HFF-Myc (cell line): ENCODE measurements around the gene ZFP36L1.
A peak's percentile ranks its signal among the peaks of the same experiment; 100 is the strongest.

Source experiments
- DNase-seq: peaks from one replicate; pipeline ENCODE4 v3.0.0-alpha.2; 2011; ENCODE audit warnings: low read depth; ENCODE audit errors: extremely low read depth
- H3K4me3 ChIP-seq: replicated peaks from 2 replicates; pipeline ENCODE4 v1.5.1; 2011; ENCODE audit warnings: low read depth, mild to moderate bottlenecking, control low read depth, low read length
- TF ChIP-seq, protein P1 (sequence below): IDR thresholded peaks from 2 replicates; pipeline ENCODE4 v1.5.1; 2012; ENCODE audit warnings: mild to moderate bottlenecking, low read depth, low read length, control low read depth; ENCODE audit errors: missing control alignments

The ZFP36L1 gene

DNA sequence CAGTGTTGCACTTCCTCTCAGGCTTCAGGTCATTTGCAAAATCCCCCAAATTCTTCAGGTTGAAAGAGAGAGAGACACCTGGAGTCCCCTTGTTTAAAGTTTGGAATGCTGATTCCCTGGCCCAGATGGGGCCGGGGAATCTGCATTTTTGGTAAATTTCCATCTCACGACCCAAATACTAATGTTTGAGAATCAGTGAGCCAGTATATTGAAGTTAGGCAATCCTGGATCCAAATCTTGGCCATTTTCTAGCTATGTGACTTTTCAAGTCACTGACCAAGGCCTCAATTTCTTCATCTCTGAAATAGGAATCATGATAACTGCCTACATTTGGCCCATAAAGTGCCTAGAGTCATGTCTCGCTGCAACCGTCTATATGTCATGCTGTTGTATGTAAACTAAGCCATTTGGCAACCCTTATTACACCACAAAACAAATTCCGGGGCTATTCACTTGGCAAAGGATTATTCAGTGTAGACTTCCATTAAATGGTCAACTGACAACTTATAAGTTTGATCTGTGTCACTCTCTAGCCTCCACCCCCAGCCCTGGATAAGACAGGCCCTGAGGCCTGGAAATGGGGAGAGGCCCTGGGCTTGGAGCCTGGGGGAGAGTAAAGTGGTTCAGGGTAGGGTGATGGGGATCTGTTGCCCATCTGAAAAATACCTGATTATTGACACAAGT lies 3.7 kb upstream of the ZFP36L1 start:
- DNase-seq, result no peak
- H3K4me3 ChIP-seq, result peak overlapping the region; percentile 95
- TF ChIP-seq, protein P1, sequence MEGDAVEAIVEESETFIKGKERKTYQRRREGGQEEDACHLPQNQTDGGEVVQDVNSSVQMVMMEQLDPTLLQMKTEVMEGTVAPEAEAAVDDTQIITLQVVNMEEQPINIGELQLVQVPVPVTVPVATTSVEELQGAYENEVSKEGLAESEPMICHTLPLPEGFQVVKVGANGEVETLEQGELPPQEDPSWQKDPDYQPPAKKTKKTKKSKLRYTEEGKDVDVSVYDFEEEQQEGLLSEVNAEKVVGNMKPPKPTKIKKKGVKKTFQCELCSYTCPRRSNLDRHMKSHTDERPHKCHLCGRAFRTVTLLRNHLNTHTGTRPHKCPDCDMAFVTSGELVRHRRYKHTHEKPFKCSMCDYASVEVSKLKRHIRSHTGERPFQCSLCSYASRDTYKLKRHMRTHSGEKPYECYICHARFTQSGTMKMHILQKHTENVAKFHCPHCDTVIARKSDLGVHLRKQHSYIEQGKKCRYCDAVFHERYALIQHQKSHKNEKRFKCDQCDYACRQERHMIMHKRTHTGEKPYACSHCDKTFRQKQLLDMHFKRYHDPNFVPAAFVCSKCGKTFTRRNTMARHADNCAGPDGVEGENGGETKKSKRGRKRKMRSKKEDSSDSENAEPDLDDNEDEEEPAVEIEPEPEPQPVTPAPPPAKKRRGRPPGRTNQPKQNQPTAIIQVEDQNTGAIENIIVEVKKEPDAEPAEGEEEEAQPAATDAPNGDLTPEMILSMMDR, result no peak

DNA sequence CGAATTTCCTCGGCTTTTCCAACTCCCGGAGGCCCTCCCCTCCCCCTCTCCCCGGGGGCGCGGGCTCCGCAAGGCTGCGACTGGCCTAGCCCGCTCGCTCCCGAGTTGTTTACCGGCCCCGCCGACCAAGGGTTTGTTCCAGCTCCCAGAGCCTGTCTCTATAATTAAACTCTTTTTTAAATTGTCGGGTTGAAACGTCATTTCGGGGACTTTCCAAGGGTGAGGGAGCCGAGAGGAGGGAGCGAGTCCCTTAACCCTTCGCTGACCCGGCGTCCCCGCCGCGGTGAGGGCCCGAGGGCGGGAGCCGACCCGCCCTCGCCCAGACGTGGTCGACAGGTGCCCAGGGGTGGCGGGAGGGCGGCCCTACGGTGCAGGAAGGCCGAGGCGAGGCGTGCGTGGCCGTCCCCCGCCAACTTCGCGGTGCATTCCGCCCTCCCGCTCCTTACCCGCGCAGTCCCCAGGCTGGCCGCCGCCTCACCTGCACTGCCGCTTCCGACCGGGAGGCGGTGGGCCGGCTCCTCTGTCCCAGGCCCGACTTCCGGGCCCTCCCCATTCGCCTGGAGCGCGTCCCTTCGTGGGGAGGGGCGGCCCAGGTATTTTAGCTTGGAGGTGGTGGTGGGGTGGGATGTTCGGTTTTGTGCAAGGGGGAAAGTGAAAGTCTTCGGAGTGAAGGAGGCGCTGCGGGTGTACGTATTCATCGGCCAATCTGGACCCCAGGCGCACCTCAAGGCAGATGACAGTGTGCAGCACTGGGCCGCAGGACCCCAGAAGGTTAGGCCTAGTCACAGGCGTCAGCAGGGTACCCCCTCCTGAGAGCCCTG lies 2.9 kb upstream of the ZFP36L1 start:
- peak overlapping the region; percentile 95 for H3K4me3 ChIP-seq
- DNase-seq, result no peak
- TF ChIP-seq, protein P1, result peak; percentile 53

DNA sequence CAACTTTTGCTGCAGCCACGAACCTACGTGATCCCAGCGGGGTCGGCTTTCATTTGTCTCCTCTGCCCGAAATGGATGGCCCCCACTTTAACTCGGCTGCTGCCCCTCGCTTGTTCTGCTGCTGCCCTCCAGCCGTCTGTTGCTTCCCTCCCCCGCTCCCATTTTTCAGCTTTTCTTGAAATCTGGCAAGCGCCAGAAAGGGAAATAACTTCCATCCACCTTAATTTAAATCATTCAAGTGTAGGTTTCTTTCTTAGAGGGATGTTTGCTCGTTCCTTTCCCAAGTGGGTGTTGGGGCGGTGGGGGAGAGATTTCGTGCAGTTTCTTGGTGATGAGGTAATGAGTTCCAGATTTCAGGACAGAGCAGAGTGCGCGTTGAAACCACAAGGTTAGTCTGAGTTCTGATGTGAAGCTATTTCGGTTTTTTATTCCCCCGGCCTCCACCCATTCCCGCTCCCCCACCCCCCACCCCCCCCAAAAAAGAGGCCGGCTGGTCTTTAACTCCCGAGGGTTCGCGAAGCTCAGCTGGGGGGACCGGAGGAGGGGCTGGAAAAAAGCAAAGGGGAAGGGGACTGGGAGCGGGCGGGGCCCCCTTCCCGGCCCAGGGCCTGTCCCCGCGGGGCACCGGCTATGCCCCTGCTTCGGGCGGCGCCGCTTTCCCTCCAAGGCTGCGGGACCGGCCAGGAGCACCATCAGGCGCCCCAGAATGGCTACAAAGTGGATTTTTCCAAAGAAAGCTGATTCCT lies 2.2 kb upstream of the ZFP36L1 start:
- peak; percentile 96 for DNase-seq
- TF ChIP-seq, protein P1, result no peak
- H3K4me3 ChIP-seq, result peak overlapping the region; percentile 95

DNA sequence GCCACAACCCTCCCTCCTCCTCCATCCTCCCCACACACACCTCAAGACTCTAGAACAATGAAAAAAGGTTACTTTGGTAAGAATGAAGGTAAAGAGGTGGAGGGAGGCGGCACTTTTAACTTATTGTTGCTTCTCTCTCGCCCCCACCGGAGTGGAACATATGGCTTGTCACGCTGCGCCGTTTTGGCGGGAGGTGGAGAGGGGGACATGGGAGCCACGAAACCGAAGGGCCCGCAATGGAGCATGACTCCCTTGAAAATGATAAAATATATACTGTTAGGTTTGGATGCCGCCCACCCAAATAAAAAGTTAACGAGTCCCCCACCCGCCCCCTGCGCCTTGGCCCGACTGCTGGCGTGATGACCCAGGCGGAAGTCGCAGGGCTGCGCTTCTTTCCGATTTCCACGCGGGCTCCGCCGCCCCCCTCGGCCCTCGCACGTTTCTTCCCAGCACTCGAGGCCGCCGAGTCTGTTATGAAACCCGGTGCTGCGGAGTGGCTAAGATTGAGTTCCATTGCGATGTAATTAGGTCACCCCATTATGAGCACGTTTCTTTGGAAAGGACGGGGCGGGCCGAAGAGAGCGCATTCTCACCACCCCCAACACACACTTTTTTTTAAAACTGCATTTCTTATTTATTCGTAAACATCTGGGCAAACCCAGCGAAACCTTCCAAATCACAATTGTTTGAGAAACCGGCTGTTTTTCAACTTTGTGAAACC lies 1.4 kb upstream of the ZFP36L1 start:
- H3K4me3 ChIP-seq, result peak overlapping the region; percentile 95
- no peak for DNase-seq
- TF ChIP-seq, protein P1, result no peak

DNA sequence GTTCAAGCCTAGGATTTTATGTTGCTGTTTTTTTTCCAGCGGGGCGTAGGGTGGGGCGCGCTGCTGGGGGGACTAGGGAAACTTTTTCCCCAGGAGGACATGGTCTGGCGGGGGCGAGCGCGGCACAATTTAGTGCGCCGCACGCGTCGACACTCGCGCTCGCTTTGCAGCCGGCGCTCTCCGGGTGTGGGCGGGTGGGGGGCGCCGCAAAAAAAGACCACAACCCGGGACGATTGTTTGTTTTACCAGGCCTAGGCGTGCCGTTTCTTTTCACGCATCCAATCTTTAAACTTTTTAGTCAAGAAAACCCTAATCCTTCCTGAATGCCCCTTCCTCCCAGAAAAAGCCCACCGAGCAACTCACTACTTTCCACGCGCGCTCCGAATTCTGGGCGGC lies 865 bp upstream of the ZFP36L1 start:
- no peak for DNase-seq
- TF ChIP-seq, protein P1, result no peak

DNA sequence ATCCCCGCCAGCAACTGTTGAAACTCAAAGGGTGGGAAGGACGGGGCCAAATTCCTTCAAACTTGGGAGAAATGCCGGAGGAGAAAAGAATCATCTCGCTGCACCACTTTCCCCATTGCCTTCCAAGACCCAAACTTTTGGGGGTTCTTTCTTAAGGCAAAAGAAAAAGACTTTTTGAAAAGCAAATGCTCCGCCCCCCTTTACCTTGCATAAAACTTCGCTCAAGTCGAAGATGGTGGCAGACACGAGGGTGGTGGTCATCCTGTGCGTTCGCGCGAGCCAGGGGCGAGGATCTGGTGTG lies 239 bp downstream of the ZFP36L1 start:
- peak overlapping the region; percentile 95 for H3K4me3 ChIP-seq
- TF ChIP-seq, protein P1, result no peak
- no peak for DNase-seq

More for the DNA sequence above, 865 bp upstream of the ZFP36L1 start:
- peak overlapping the region; percentile 95 for H3K4me3 ChIP-seq
